GM19023 (cell line): ENCODE results near the gene NUP62.

Experiments
- ATAC-seq: cut with Tn5 transposase; IDR thresholded peaks from one replicate; pipeline ENCODE4 v1.9.1; 2021; ENCODE audit warnings: mild to moderate bottlenecking, moderate library complexity; ENCODE audit not compliant: unreplicated experiment

The NUP62 gene

DNA sequence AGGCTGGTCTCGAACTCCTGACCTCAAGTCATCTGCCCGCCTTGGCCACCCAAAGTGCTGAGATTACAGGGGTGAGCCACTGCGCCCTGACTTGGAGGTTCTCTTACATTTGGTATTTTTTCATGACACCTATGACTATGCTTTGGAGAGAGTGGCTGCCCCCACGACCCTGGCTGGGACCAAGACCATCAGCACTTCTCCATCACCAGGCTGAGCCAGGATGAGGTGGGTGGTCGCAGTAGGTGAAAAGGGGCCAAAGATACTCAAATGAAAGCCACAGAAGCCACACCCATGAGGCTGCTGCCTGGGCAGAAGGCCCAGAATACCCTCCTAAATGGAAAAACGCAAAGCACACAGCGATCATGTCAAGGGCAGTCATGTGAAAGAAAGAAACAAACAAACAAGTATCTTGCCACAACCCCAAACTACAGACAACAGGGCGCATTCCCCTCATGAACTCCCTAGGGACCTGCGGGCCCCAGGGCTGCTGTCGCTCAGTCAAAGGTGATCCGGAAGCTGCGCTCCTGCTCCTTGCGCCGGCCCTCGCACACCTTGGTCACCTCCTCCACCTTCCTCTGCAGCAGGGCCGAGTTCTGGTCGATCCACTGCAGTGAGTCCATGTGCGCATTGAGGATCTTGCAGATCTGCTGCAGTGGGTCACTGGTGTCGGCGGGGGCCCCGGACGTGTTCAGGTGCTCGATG, 21.4 kb downstream of the NUP62 start:
- no peak for ATAC-seq

DNA sequence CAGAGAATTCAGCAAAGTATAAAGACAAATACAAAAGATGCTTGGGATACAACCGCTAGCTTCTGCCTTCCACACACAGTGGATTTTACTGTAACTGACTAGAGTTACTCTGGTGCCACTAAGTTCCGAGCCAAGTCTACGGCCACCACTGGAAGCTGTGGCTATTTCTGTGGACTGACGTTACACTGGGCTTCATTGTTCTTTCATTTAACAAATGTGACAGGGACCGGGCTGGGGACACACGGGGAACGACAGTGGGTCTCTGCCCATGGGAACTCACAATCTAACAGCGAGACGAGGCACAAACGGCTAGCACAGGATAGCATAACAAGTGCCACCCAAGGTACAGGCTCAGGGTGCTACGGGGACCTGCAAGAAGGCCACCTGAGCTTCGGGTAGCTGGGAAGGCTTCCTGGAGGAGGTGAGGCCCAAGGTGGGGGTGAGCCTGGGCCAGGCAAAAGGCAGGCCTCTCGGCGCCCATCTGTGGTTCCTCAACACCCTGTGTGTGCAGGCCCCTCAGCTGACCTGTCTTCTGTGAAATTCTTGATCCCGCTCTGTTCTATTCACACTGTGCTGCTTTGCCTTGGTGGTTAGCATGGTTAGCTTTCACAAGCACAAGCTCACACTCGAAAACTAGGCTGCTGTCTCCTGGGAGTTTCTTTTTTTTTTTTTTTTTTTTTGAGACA, 22.3 kb downstream of the NUP62 start:
- ATAC-seq: no peak

DNA sequence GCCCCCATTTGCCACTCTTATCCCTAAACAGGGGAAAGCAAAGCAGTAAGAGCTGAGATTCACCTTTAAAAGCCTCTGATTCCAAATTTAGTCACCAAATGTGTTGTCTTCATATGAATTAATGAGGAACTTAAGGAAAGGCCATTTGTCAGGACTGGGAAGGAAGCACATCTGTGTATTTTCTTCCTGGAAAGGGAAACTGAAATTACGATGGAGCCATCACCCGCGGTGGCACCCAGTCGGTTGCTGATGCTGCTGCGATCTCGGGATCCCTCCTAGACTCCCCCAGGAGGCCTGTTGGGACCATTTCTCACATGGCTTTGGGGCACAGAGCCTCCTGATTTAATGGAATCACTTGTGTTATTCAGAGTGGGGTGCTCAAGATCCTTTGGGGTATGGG, 25.2 kb downstream of the NUP62 start:
- no peak for ATAC-seq

DNA sequence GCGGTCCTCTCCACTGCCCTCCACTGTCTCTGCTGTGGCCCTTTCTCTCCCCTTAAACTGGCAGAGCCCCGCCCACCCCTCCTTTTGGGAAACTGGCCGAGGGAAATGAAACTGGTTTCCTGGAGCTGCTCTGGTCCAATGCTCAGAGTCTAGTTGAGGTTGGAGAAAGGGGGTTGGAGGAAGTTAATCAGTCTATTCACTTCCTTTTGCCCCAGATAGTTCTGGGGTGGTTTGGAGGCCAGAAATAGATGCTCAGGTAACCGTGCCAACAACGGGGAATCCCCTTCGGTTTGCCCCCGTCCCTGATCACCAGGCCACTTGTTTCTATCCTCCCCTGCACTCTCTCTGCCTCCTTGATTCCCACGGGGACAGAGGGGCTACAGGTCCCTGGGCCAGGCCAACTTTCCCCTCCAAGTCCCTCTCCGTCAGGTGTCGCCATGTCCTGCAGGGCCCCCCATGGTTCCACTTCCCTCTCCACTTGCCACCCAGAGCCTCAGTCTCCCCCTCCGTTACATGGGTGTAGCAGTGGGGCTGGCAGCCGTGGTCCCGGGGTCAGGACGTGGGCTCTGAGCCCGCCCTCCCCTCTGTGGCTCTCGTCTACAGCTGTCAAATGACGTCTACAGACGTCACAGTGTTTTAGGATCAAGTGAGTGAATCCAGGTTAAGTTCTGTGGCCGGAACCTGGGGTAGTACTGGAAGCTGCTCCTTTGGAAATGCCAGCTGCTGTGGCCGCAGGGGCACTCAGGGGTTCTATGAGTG, 32.3 kb downstream of the NUP62 start, which contains the start of gene IL4I1:
Gene IL4I1, minus strand, starts transcription at position 25 of the 759 bp plus-strand sequence. CDS start 727 bp downstream, outside the sequence.
- peak; percentile 46 for ATAC-seq

DNA sequence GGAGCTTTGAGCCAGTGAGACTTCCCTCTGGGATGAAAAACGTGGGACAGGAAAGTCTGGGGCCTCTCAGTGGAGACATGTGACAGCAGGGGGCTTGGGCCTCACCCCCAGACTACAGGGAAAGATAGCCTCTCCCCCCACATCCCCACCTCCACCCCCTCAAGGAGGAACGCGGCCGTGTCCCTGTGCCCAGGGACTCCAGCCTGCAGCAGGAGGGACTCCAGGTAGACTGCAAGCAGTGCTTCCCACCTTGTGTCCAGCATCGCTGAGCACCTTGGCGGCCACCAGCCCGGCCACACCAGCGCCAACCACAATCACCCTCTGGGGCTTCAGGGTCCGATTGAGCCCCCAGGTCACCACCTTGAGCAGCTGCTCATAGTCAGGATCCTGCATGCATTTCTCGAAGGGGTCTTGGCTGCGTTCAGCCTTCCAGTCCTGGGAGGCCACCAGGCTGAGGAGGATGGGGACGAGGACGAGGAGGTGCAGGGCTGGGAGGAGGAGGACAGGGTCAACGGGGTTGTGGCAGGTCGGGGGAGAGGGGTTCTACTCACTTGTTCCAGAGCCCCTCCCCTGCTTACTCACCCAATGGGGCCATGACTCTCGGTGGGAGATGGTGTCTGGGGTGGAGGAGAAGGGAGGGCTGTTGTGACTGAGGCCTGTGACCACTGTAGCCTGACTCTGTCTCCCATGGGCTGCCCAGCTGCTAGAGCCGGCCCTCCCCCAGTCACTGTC, 33.6 kb downstream of the NUP62 start:
- ATAC-seq: no peak

DNA sequence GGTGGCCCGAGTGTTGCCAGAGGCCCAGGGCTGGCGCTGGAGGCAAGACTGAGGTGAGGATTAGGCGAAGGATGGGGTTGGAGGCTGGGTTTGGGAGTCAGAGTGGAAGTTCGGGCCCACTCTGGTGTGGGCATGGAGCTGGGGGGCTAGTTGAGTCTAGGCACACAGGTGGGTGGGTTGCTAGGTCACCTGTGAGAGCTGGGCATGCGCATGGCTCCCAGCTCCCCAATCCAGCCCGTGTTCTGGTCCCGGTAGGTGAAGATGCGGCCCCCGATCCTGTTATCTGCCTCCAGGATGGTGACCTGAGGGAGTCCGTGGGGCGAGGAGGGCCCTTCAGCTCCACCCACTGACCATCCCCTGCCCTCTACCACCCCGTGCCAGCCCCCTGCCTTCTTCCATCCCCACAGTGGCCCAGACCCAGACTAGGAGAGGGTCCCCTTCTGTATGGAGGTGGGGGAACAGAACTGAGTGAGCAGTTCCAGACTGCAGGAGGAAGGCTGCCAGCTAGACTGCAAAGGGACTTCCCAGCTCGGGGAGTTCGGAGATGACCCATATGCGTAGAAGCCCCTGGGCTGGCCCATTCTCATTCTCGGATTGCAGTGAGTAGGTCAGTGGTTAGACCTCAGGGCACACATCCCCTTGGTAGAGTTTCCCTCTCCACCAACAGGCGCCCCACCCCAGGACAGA, 34.3 kb downstream of the NUP62 start:
- no peak for ATAC-seq

DNA sequence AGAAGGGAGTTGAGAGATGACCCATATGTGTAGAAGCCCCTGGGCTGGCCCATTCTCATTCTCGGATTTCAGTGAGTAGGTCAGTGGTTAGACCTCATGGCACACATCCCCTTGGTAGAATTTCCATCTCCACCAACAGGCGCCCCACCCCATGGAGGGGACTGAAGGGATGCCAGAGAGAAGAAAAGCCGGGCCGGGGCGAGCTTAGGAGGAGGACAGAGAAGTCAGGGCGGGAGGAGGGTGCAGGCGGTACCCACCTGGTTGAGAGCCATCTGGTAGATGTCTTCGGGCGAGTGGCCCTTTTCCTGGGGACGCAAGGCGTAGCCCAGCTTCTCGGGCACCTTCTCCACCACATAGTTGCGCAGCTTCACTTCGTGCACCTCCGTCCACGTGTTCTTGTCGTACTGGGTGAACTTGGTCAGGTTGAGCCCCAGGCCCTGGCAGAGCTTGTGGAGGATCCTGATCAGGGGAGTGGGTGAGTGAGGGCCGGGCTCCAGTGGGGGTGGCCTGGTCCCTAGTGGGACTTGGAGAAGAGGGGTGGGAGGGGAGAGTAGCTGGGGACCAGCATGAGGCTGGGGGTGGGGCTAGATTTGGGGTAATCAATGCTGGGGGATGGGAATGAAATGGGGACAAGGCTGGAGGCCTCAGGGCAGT, 35.2 kb downstream of the NUP62 start:
- ATAC-seq: no peak

DNA sequence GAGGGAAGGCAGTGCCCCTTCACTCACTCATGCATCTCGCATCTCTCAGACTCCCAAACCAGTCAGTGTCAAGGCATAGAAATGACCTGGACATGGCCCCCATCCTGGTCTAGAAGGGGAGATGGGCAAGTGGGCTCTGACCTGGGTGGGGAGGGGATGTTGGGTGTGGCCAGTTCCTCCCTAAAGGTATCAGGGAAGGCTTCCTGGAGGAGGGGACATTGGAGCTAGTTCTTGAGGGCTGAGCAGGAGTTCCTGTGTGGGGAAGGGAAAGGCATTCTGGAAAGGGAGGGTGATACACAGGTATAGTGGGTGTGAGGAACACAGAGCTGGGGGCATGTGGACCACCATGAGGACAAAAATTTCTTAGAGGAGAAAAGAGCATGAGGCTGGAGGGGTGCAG, 36.6 kb downstream of the NUP62 start:
- no peak for ATAC-seq

DNA sequence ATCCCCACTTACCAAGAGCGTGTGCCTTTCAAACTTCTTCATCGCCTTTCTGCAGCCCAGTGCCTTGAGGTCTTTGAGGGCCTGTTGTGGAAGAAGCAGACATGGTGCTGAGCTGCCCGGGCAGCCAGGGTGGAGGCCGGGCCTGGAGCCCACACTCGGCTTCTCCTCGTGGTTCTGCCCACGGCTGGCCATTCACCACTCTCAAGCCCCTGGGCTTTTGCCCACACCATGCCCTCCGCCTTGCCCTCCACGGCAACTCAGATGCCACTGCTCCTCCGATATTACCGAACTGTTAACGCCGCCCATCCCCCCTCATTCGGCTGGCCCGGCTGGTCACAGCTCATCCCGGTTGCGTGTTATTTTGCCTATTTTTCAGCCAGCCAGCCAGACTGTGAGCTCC, 37.9 kb downstream of the NUP62 start:
- ATAC-seq: no peak

DNA sequence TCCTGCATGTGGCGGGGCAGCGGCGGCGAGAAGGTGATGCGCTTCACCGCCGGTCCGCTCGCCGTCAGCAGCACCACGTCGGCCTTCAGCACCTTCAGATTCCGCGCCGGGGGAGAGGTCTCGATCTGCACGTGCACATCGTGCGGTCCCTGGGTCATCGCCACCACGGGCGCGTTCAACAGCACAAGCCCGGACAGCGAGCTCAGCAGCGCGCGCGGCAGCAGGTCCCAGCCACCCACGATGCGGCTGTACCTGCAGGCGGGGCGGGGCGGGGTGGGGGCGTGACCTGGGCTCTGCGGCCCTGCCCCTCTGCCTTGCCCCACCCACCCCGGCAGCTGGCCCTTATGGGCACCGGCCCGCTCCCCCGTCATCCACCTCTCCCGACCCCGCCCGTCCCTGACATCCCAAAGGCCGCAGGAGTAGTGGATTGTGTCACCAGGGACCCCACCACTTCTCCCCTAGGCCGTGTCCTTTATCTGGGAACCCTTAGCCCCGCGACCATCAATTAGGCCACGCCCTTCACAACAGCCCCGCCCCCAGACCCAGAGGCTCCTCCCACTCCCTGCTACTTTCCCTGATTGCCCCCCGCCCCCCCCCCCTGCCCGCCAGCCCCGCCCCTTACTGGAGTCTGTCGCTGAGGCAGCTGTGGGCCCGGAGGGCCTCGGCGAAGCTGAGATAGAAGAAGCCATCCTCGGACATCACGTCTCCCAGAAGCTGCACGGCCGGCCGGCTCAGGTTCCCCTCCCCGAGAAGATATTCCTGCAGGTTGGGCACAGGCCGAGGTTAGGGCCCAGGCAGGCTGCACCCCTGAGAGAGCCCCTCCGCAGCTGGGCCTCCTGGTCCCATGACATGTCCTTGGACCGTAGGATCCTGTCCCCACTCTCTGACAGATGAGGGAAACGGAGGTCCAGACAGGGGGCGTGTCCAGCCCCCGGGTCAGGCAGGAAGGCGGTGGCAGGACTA, 38.7 kb downstream of the NUP62 start:
- ATAC-seq: no peak

DNA sequence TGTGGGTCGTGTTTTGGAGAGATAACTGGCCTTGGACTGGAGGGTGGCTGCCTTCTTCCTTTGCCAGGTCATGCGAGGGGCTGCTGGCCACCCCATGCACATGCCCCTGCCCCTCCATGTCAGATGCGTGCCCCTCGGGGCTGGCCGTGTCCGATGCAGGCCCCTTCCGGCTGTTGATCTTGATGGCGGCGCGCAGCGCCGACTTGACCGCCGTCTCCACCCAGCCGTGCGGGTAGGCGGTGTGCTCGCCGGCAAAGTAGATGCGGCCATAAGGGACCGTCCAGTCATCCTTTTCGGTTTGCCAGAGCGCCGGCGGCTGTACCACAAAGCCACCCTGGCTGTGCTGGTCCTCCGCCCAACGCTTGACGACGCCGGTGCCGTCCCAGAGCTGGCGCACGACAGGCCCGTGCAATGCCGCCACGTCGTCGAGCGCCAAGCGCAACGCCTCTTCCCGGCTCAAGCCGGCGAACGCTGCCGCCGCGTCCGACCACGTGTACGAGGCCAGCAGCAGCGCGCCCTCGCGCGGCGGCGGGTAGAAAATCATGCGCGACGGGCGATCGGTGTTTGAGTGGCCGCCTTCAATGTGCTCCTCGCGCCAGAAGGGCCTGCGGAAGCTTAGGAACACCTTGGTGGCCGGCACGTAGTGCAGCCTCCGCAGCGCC, 39.5 kb downstream of the NUP62 start:
- no peak for ATAC-seq

DNA sequence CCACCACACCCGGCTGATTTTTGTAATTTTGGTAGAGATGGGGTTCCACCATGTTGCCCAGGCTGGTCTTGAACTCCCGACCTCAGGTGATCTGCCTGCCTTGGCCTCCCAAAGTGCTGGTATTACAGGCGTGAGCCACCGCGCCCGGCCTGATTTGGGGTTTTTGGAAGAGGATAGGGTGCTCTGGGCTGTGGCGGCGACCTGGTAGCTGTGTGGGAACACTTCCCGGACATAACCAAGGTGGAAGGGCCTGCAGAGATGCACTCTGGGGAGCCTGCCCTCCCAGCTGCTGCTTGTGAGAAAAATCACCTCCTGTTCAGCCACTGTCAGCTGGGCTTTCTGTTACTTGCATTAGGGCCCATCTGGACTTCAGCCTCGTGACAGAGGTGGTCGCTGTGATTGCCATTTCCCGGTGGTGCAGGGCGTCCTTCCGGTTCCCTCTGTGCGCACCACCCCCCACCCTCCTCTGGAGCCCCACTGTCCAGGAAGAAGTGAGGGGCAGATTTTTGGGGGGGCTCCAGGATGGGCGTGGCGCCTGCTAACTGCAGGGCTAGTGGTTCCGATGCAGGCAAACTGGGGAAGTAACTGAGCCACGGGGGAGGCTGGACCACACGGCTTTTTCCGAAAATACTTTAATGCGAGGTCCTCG, 40.1 kb downstream of the NUP62 start:
- no peak for ATAC-seq

DNA sequence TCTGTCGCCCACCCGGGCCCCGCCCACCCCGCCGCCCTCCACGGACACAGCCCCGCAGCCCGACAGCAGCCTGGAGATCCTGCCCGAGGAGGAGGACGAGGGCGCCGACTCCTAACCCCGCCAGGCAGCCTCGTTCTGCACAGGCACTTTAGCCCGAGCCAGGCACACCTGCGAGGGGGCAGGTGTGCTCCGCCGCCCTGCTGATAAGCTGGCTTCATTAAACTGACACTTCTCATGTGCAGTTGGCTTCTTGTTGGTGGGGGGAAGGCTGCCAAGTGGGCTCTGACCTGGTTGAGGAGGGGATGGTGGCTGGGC, 40.8 kb downstream of the NUP62 start:
- no peak for ATAC-seq

DNA sequence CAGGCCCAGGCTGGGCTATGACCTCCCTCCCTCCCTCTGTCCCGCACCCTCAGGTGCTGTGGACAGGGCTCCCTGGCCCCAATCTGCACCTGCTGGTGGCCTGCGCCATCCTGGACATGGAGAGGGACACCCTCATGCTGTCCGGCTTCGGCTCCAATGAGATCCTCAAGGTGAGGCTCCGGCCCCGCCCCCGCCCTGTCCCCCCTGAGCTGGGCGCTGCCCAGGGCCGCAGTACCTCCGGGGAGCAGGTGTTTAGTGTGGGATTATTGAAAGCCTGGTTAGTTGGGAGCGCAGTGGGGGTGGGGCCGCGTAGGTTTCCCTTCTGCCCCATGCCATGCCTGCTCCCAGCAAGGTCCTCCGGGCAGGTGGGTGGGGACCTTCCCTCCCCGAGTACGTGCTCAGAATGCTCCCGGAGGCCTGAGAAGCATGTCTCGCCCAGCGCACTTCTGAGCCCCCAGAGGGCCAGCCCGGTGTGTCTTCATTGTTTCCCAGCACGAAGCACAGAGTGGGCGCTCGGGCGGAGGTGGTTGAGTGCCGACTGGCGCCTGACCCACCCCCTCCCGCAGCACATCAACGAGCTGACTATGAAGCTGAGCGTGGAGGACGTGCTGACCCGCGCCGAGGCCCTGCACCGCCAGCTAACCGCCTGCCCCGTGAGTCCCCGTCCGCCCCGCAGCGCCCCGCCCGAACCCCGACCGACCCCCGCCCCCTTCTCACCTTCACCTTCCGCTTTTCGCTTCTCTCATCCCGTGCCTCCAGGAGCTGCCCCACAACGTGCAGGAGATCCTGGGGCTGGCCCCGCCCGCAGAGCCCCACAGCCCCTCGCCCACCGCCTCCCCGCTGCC, 41.4 kb downstream of the NUP62 start:
- ATAC-seq: no peak

DNA sequence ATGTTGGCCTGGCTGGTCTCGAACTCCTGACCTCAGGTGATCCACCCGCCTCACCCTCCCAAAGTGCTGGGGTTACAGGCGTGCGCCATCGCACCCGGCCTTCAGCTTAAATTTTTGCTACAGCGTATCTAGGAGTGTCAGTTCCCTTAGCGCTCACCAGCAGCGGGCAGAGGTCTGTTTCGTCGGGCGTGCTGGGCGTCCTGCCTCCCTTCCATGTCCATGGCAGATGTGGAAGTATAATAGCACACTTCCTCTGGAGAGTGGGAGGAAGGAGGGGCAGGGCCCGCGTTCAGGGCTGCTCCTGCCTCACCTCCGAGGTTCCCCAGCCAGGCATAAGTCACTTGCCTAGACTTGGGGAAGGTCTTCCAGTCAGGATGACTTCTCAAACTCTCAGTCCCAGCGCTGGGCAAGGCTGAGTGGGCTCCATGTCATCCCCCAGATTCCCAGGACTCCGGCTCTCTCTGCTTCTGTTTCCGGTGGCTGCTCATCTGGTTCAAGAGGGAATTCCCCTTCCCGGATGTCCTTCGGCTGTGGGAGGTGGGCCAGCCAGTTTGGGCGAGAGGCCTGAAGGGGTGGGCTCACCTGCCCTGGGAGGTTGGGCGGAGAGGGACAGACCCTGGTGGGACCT, 42.2 kb downstream of the NUP62 start:
- no peak for ATAC-seq

DNA sequence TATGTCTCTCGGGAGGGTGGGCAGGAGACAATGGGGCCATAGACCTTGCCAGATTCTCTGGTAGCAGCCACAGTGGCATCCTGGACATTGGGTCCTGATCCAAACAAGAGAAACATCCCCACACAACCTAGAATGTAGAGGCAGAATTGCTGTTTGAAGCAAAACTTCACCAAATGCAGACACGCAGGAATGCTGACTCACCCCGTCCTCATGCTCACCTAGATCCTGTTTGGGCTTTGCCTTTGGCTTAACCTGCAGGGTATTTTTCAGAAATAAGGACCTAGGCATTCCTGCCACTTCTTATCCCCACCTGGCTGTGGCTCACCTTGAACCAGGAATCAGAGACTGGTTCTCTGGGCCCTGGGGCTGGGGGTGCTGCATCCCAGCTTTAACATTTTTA, 44.5 kb downstream of the NUP62 start:
- no peak for ATAC-seq

DNA sequence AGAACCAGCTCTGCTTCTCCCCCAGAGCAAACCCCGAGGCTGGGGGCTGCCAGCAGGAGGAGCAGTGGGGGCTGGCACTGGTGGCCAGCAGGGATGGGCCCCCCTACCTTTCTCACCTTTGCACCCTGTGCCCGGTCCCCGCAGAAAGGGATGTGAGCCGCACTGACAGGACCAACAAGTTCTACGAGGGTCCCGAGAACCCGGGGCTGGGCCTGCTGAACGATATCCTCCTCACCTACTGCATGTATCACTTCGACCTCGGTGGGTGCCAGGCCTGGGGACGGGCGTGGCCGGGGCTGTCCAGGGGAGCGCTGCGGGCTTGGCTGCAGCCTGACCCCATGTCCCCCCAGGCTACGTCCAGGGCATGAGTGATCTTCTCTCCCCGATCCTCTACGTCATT, 45.2 kb downstream of the NUP62 start:
- no peak for ATAC-seq
